GM18873 (cell line): ENCODE results near the gene C5orf58.

Experiments
- ATAC-seq: cut with Tn5 transposase; IDR thresholded peaks from one replicate; pipeline ENCODE4 v1.9.1; 2021; ENCODE audit warnings: mild to moderate bottlenecking, moderate library complexity, moderate number of reproducible peaks; ENCODE audit not compliant: unreplicated experiment, low FRiP score

Gene C5orf58

DNA sequence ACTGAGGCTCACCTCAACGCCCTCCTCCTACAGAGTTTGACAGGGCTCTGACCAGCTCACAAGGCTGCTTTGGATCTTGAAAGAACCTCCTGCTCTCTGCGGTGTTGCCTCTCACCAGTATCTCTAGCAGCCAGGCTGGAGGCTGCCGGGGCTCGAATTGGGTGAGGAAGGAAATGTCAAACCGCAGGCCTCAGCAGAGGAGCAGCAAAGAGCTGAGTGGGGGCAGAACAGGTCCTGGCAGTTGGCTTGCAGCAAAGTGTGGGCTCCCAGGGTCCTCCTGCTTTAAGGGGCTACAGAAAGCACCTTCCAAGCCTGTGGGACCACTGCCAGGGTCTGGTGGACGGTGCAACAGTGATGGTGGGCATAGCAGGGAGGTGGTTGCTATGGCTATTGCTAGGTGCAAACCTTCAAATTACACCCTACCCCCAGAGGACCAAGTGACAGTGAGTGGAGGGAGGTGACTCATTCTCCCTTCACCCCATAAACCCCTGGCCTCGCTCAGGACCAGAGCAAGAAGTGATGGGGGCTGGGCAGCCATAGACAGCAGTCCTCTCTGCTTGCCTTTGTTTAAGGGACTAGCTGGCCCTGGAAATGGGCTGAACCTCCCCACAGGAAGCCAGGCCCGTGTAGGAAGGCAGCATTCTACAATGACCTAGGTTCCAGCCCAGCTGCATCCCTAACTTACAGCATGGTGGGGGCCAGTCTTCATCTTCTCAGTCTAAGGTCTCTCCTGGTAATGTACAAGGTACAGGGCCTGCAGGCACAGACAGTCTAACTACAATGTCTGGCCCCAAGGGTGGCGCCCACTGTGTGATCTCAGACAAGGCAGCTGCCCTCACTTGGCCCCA lies 46.0 kb downstream of the C5orf58 start:
- ATAC-seq, result peak; percentile 92

DNA sequence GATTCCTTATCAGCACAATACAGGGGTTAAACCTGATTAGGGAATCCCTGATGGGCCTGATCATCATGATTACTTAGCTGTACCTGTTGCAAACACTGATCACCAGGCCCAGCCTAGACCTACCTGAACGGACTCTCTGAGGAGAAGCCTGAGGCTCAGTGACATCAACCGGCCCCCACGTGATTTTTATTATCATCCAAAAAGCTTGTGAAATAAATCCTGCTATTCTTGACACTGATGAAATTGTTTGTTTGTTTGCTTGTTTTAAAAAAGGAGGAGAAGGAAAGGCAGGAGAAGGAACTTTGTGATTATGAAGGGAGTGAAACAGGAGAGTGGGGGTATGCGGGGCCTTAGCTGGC lies 46.7 kb downstream of the C5orf58 start:
- ATAC-seq, result no peak

- ATAC-seq, result no peak
Observed at GRCh38 chr5:170280011-170280493, 47.3 kb downstream of the C5orf58 start.

- no peak for ATAC-seq
Observed at GRCh38 chr5:170283296-170283695, 50.5 kb downstream of the C5orf58 start.

DNA sequence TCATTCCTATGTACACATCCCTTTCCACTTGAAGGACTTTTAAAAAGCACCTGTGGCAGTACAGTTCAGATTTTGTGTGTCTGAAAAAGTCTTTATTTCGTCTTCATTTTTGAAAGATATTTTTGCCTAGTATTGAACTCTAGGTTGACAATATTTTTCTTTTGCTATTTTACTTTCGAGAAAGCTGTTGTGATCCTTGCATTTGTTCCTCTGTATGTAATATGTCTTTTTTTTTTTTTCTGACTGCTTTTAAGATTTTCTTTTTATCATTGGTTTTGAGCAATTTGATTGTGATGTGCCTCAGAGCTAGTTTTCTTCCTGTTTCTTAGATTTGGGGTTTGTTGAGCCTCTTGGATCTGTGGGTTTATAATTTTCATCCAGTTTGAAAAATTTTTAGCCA lies 51.4 kb downstream of the C5orf58 start:
- no peak for ATAC-seq

- ATAC-seq, result no peak
Observed at GRCh38 chr5:170285181-170285580, 52.4 kb downstream of the C5orf58 start.

- ATAC-seq, result no peak
Observed at GRCh38 chr5:170286386-170286925, 53.7 kb downstream of the C5orf58 start.

GRCh38 chr5:170287532-170287931 lies 54.7 kb downstream of the C5orf58 start:
- ATAC-seq, result no peak

DNA sequence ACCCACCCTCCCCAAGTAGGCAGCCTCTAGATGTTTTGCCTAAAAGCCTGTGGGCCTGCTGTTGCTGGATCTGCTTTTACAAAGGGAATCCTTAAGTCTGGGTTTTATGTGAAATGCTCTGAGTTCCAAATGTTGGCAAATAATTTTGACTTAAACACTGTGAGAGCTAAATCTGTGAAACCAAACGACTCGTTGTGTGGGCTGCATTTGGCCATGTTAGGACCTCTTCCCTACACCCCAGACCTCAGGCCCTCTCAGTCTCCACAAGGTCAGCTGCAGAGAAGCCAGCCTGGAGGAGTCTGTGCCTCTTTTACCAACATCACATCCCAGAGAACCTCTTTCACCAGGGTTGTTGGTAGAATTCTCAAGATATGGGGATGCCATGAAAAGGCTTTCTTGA lies 55.4 kb downstream of the C5orf58 start:
- no peak for ATAC-seq

DNA sequence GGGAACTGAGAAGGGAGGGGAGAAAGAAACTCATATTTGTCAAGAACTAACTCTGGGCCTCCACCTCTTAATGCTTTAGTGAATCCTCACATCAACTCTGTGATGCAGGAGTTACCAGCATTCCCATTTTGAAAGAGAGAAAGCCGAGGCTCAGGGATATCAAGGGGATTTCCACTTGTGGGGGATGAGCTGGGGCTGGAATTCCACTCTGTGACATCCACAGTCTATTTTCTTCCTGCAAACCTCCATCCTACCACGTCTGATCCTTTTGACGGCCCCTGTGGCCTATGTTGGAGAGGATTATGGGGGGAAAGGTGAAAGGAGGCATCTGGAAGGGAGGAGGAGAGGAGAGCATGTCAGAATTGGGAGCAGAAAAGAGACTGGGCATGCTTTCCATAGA lies 55.8 kb downstream of the C5orf58 start:
- no peak for ATAC-seq

DNA sequence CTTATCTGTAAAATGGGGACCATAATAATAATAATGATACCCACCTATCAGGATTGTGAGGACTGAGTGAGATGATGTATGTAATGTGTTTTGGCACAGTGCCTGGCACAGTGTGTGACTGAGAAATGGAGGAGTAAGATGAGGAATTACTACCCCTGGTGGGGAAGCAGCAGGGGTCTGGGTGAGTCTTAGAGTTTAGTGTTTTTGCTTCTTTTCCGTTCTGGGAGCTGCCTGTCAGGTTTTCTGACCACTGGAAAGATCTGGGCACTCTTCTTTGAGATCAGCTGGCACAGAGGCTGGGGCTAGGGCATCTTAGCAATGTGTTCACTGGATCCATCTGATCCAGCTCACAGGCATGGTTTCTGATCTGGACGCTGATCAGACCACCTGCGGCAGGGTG lies 56.3 kb downstream of the C5orf58 start:
- ATAC-seq, result no peak

DNA sequence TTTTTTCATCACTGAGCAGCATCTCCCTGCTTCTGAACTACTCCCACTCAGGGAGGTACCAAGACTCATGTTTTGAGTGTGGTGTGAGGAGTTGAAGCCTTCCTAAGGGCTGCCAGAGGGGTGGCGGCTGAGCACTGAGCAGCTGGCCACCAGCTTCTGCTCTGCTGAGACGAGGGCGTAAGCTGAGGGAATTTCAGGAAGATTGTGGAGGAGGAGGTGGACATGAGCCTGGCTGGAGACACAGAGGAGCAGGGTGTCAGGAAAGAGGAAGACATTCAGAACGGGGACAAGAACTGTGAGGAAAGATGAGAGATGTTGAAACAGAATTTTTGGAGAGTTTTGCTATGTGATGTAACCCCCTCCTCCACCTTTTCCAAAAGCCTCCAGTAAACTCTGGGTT lies 57.0 kb downstream of the C5orf58 start:
- no peak for ATAC-seq

GRCh38 chr5:170290498-170290897 lies 57.7 kb downstream of the C5orf58 start:
- ATAC-seq, result no peak

- ATAC-seq, result no peak
Observed at GRCh38 chr5:170292179-170293104, 59.7 kb downstream of the C5orf58 start.

- ATAC-seq, result peak; percentile 65
Observed at GRCh38 chr5:170293273-170293672, 60.5 kb downstream of the C5orf58 start.

DNA sequence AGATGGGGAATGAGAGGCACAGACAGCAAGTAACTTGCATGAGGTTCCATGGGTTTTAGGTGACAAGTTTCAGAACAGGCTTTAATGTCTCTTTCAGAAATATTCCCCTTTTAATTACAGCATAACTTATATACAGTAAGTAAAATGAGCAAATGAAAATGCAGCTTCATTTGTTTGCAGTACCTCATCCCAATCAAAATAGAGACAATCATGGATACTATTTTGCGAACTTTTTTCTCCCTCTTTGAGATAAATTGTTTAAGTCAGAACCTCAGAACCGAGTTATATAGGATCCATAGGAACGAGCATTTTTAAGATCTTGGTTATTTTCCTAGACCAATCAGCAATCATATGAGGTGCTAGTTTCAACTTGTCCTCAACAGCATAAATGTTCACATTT lies 61.3 kb downstream of the C5orf58 start:
- ATAC-seq, result no peak

- ATAC-seq, result no peak
Observed at GRCh38 chr5:170294556-170294955, 61.8 kb downstream of the C5orf58 start.
